GM18870 (cell line): ENCODE results near the gene DENND6A.
"Not testable (repeated sequence)": the region's sequence is repeated elsewhere in the genome, so short reads cannot be mapped to it uniquely, and the experiment has no call there.

ENCODE experiments used
- ATAC-seq: cut with Tn5 transposase; IDR thresholded peaks from one replicate; pipeline ENCODE4 v1.9.1; 2021; ENCODE audit warnings: moderate library complexity; ENCODE audit not compliant: unreplicated experiment

DENND6A gene

GRCh38 chr3:57696801-57697321 lies 4.0 kb upstream of the DENND6A start:
- ATAC-seq, result no peak

DNA sequence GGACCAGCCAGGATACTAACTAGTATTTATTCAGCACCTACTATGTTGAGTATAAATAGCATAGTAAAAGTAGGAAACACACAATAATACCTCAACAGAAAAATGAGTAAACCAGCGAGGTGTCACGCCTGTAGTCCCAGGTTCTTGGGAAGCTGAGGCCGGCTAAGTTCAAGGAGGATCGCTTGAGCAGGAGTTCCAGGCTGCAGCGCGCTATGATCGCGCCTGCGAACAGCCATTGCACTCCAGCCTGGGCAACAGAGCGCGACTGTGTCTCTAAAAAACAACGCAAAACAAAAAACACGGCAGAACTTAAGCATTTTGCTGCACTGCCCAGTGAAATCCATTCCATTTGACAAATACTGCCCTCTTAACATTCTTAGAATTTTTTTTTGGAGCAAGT lies 1.3 kb upstream of the DENND6A start:
- no peak for ATAC-seq

DNA sequence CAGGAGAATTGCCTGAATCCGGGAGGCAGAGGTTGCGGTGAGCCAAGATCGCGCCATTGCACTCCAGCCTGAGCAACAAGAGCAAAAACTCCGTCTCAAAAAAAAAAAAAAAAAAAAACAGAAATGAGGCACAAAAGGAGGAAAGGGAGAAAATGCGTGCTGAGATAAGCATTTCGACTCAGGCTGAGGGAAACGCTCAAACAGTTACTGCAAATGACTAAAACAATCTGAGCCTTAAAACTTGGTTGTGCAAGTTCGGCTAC lies 813 bp downstream of the DENND6A start:
- not testable (repeated sequence) for ATAC-seq

- no peak for ATAC-seq
Observed at GRCh38 chr3:57691411-57692132, 1.3 kb downstream of the DENND6A start.

DNA sequence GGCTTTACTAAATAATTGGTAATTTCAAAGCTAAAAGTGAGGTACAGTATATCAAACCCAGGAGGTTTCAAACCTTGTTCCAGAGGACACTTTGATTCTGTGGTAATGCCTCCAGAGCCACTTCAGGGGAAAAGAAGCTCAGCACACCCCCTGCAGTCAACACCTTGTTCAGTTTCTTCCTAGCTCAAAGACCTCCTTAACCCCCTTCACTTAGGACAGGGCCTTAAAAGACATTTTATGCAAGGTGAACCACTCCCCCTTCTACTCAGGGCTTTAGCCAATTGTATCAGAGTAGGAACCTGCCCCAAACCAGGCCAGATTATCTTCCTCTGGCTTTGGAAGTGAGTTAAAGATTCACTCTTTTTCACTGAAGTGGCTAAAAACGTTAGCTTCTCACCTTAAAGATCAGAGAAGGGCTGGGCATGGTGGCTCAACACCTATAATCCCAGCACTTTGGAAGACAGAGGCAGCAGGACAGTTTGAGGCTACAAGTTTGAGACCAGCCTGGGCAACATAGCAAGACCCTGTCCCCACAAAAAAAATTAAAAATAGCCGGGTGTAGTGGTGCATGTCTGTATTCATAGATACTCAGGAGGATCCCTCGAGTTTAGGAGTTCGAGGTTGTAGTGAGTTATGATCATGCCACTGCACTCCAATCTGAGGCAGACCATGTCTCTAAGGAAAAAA lies 3.4 kb downstream of the DENND6A start:
- ATAC-seq, result no peak

GRCh38 chr3:57688291-57688690 lies 4.6 kb downstream of the DENND6A start:
- ATAC-seq, result no peak

GRCh38 chr3:57683286-57683685 lies 9.6 kb downstream of the DENND6A start:
- no peak for ATAC-seq

DNA sequence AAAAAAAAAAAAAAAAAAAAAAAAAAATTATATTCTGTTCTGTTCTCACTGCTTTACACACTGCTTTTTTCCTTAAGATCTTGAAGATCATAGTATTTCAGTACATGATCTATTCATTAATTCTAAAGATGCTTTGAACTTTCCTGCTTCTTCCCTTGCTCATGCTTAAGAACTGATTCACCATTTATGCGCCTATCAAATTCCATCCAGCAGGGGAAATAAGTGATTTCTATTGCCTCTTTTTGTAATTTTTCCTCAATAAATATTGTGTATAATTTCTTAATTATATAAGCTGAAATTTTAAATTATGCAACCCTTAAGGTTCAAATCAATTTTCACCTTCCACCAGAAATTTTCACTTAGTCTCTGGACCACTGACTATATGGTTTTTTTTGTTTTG lies 10.6 kb downstream of the DENND6A start:
- no peak for ATAC-seq

GRCh38 chr3:57681691-57682090 lies 11.2 kb downstream of the DENND6A start:
- no peak for ATAC-seq

- ATAC-seq, result no peak
Observed at GRCh38 chr3:57680046-57680445, 12.8 kb downstream of the DENND6A start.

GRCh38 chr3:57675530-57675929 lies 17.3 kb downstream of the DENND6A start:
- no peak for ATAC-seq

DNA sequence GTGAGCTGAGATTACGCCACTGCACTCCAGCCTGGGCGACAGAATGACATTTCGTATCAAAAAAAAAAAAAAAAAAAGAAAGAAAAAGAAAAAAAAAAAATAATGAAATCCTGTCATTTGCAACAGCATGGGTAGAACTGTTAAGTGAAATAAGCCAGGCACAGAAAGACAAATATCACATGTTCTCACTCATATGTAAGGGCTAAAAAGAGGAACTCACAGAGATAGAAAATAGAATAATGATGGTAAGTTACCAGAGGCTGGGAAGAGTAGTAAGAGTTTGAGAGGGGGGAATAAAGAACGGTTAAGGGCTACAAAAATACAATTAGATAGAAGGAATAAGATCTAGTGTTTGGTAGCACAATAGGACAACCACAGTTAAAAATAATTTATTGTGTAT lies 19.7 kb downstream of the DENND6A start:
- ATAC-seq, result no peak

- ATAC-seq, result no peak
Observed at GRCh38 chr3:57670543-57670942, 22.3 kb downstream of the DENND6A start.

- no peak for ATAC-seq
Observed at GRCh38 chr3:57661404-57661803, 31.5 kb downstream of the DENND6A start.

GRCh38 chr3:57659806-57660439 lies 33.0 kb downstream of the DENND6A start:
- no peak for ATAC-seq

GRCh38 chr3:57659004-57659673 lies 33.7 kb downstream of the DENND6A start:
- ATAC-seq, result no peak

DNA sequence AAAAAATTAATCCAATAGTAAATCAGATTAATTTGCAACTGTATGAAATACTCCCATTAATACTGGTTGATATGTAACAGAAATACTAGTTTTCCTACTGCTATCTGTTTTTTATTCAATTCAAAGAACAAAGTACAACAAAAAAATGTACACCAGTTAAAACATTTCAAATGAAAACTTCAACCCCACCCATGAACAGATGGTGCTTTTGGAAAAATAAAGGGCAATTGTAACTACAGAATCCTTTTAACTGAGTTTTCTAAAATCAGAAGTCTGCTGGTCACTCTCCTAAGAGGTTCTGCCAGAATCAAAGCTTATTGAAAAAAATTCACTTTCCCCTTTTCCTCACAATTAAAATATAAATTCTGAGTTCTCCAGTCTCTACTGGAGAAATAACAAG lies 34.3 kb downstream of the DENND6A start:
- ATAC-seq, result no peak

GRCh38 chr3:57655727-57656126 lies 37.1 kb downstream of the DENND6A start:
- no peak for ATAC-seq

DNA sequence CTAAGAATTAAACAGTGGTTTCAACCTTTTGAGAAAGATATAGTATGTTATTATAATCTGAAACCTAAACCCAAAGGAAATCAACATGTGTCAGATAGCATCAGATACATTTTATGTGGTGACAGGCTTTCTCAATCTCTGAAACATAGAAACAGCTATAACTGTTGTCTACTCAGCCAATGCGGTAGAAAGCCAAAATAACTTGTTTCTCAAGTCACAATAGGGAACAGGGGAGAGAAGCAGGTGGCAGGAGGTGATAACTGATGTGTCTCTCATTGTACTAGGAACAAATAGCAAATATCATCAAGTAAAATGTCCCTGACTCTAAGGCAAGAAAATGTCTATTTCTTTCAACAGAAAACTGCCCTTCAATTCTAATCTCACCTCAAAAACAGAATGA lies 38.6 kb downstream of the DENND6A start:
- ATAC-seq, result no peak

GRCh38 chr3:57652203-57652602 lies 40.7 kb downstream of the DENND6A start:
- ATAC-seq, result no peak

- no peak for ATAC-seq
Observed at GRCh38 chr3:57647292-57647940, 45.5 kb downstream of the DENND6A start.
